ENCODE data around the gene TAF8. TPM values are rescaled to one million over a fixed set of nuclear protein-coding genes. Genes with fewer than 3 reads are reported as not detected.

TAF8 gene
- total RNA-seq, 1 experiment from 2014 or later, result 38.4 TPM

DNA sequence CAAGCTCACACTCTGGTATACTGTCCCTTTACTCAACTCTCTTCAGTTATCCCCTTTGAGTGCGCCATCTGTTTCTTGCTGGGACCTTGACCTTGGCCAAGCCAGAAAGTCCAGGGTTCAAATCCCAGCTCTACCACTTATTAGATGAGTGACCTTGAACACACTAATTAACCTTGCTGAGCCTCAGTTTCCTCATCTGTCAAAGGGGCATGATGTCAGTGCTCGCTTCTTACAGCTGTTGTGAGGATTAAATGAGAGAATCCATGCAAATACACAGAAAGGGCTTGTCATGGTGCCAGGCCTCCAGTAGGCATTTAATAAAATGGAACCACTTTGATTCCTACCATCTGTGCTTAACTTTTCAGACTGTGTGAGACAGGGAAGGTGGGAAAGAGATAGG lies 57.7 kb downstream of the TAF8 start:
- H3K4me3 ChIP-seq, result no peak overlapping the region
- peaks cover 11% of the 10 kb centered on the region for H3K36me3 ChIP-seq (ENCODE audit: low read depth)
- H3K9me2 ChIP-seq (ENCODE audit: insufficient read depth), result no peaks in the 10 kb centered on the region
- TF ChIP-seq, protein P1, sequence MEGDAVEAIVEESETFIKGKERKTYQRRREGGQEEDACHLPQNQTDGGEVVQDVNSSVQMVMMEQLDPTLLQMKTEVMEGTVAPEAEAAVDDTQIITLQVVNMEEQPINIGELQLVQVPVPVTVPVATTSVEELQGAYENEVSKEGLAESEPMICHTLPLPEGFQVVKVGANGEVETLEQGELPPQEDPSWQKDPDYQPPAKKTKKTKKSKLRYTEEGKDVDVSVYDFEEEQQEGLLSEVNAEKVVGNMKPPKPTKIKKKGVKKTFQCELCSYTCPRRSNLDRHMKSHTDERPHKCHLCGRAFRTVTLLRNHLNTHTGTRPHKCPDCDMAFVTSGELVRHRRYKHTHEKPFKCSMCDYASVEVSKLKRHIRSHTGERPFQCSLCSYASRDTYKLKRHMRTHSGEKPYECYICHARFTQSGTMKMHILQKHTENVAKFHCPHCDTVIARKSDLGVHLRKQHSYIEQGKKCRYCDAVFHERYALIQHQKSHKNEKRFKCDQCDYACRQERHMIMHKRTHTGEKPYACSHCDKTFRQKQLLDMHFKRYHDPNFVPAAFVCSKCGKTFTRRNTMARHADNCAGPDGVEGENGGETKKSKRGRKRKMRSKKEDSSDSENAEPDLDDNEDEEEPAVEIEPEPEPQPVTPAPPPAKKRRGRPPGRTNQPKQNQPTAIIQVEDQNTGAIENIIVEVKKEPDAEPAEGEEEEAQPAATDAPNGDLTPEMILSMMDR (conservative IDR thresholded peaks at IDR 0.05), result no peak
- TF ChIP-seq EZH2 (IDR thresholded peaks at IDR 0.05; ENCODE audit: low read depth), result no peak
- H3F3A ChIP-seq (ENCODE audit: insufficient read depth, low read depth), result peaks cover 10% of the 10 kb centered on the region; the same call in 1 of the 2 replicates
- peaks cover 18% of the 10 kb centered on the region for H3K79me2 ChIP-seq (ENCODE audit: low read depth)
- no peak for DNase-seq
- intact Hi-C loops (cut with micrococcal nuclease; ENCODE audit: unreplicated experiment), result no loop called here
- peaks cover 4% of the 10 kb centered on the region; the same call in 1 of the 2 replicates for H4K20me1 ChIP-seq (ENCODE audit: insufficient read depth)
- POLR2A ChIA-PET (ENCODE audit: unreplicated experiment), result no interaction called here
- H3K27me3 ChIP-seq (ENCODE audit: insufficient read depth, low read depth), result no peaks in the 10 kb centered on the region
- no TSS peak for BruUV-seq (replicated peaks)
- CTCF ChIA-PET, result no interaction called here
- H3K4me2 ChIP-seq, result no peak overlapping the region
- no peaks in the 10 kb centered on the region for H3K9me3 ChIP-seq (ENCODE audit: insufficient read depth, low read depth)
- no peak overlapping the region for H2AFZ ChIP-seq
- H3K27ac ChIP-seq, result no peak overlapping the region
- H3K4me1 ChIP-seq (replicated peaks; ENCODE audit: insufficient read depth), result peaks cover 3% of the 10 kb centered on the region

DNA sequence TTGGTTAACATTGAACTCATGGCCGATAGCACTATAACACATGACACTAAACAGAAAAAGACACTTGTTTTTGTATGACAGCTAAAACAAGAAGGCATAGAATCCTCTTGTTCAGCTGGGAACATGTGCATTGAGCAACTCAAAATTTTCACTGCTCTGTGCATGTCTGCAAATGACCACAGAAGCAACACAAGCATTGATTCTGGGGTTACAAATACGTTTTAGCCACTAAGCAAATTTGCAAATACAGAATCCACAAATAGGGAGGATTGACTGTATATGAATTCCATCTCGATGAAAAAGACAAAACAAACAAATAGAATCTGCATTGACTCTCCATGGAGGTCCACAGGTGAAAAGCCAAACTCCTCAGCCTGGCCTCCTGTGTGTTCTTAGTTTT lies 60.4 kb downstream of the TAF8 start:
- H3F3A ChIP-seq (ENCODE audit: insufficient read depth, low read depth), result peaks cover 26% of the 10 kb centered on the region
- H2AFZ ChIP-seq, result no peak overlapping the region
- TF ChIP-seq, protein P1 (conservative IDR thresholded peaks at IDR 0.05), result no peak
- no peak for TF ChIP-seq EZH2 (IDR thresholded peaks at IDR 0.05; ENCODE audit: low read depth)
- intact Hi-C loops (cut with micrococcal nuclease; ENCODE audit: unreplicated experiment), result no loop called here
- H3K4me3 ChIP-seq, result no peak overlapping the region
- BruUV-seq (replicated peaks), result no TSS peak
- H3K9me3 ChIP-seq (ENCODE audit: insufficient read depth, low read depth), result no peaks in the 10 kb centered on the region
- no peak overlapping the region for H3K4me2 ChIP-seq
- H4K20me1 ChIP-seq (ENCODE audit: insufficient read depth), result peaks cover 4% of the 10 kb centered on the region; the same call in 1 of the 2 replicates
- no peak for DNase-seq
- CTCF ChIA-PET, result no interaction called here
- H3K79me2 ChIP-seq (ENCODE audit: low read depth), result peaks cover 35% of the 10 kb centered on the region
- H3K4me1 ChIP-seq (replicated peaks; ENCODE audit: insufficient read depth), result peaks cover 24% of the 10 kb centered on the region
- POLR2A ChIA-PET (ENCODE audit: unreplicated experiment), result no interaction called here
- no peaks in the 10 kb centered on the region for H3K27me3 ChIP-seq (ENCODE audit: insufficient read depth, low read depth)
- H3K9me2 ChIP-seq (ENCODE audit: insufficient read depth), result no peaks in the 10 kb centered on the region
- no peak overlapping the region for H3K27ac ChIP-seq
- peaks cover 12% of the 10 kb centered on the region for H3K36me3 ChIP-seq (ENCODE audit: low read depth)

DNA sequence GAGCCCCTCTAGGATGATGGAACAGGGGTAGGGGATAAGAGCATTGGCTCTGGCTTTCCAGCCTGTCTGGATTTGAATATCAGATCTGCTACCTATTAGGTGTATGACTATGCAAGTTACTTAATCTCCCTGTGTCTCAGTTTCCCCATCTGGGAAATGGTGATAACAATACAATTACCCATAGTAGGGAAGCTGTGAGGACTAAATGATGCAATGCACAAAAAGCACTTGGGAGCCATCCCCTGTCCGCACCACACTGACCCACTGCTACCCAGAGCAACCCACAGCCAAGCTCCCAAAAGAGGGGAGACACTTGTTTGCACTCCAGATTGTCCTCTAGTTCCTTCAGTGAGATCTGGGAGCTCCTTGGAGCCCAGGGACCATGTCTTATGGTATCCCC lies 62.0 kb downstream of the TAF8 start:
- ChIA-PET CTCF (no interaction called here), POLR2A (ENCODE audit: unreplicated experiment) (interaction anchor here (0.6 kb wide), 1 partner anchor 1515 kb away, joined by 4 read pairs; no protein-coding TSS in a partner anchor)
- H3K4me3 ChIP-seq, result no peak overlapping the region
- intact Hi-C loops (cut with micrococcal nuclease; ENCODE audit: unreplicated experiment), result no loop called here
- no peak overlapping the region for H3K4me2 ChIP-seq
- H3F3A ChIP-seq (ENCODE audit: insufficient read depth, low read depth), result peaks cover 33% of the 10 kb centered on the region
- no TSS peak for BruUV-seq (replicated peaks)
- H3K4me1 ChIP-seq (replicated peaks; ENCODE audit: insufficient read depth), result peaks cover 38% of the 10 kb centered on the region
- H3K27me3 ChIP-seq (ENCODE audit: insufficient read depth, low read depth), result no peaks in the 10 kb centered on the region
- peaks cover 9% of the 10 kb centered on the region for H3K36me3 ChIP-seq (ENCODE audit: low read depth)
- no peak for DNase-seq
- no peak overlapping the region for H3K27ac ChIP-seq
- H3K9me2 ChIP-seq (ENCODE audit: insufficient read depth), result no peaks in the 10 kb centered on the region
- TF ChIP-seq, protein P1 (conservative IDR thresholded peaks at IDR 0.05), result no peak
- no peak for TF ChIP-seq EZH2 (IDR thresholded peaks at IDR 0.05; ENCODE audit: low read depth)
- no peaks in the 10 kb centered on the region for H3K9me3 ChIP-seq (ENCODE audit: insufficient read depth, low read depth)
- H3K79me2 ChIP-seq (ENCODE audit: low read depth), result peaks cover 52% of the 10 kb centered on the region
- no peak overlapping the region for H2AFZ ChIP-seq
- H4K20me1 ChIP-seq (ENCODE audit: insufficient read depth), result peaks cover 4% of the 10 kb centered on the region; the same call in 1 of the 2 replicates

Measured in PC-9 (cell line).